ENCODE data around the gene AARS2. TPM values are rescaled to one million over a fixed set of nuclear protein-coding genes. Genes with fewer than 3 reads are reported as not detected.
"Not testable (repeated sequence)": the region's sequence is repeated elsewhere in the genome, so short reads cannot be mapped to it uniquely, and the experiment has no call there.

The AARS2 gene
- total and polyA plus RNA-seq, 4 donors = 1.9 to 9.6 (median 6.9) TPM

DNA sequence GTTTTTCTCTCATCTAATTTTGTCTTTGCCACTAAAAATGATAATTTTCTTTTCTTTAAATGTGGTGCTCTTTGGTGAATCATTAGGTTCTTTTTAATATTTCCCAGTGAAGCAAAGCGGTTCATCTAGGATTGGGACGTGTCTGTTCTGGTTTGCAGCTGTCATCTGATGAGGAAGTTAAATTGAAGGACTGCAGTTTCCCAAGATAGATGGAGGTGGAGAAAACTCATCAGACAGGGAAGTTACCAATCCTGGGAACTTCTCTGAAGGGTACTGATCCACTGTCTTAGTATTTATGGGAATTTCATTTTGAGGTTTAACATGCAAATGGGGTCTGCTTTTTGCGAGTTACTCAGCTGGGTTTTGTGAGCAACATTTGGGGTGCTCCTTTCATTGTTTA is 2.4 kb upstream of the AARS2 start:
- H3K27me3 ChIP-seq (ENCODE audit: control insufficient read depth in 4 of 4, insufficient read depth in 4 of 4, low read length in 3 of 4) = no peaks in the 10 kb centered on the region
- WGBS = 86% methylated on average over 3 of the region's 3 CpGs
- DNase-seq (ENCODE audit: low spot score) = no peak
- no peak overlapping the region for H3K27ac ChIP-seq (ENCODE audit: low read depth in 1 of 2, low read length in 2 of 2)
- H3K36me3 ChIP-seq (ENCODE audit: control insufficient read depth in 4 of 4, insufficient read depth in 3 of 4, low read depth in 1 of 4, low read length in 3 of 4) = peaks cover 4 to 9% (median 7%) of the 10 kb centered on the region in 4 donors
- TF ChIP-seq RAD21 (IDR thresholded peaks at IDR 0.05) (no peak), FOXA2 (IDR thresholded peaks at IDR 0.05) (no peak), HNF4G (IDR thresholded peaks at IDR 0.05) (no peak), REST (IDR thresholded peaks at IDR 0.05) (no peak), ZBTB33 (IDR thresholded peaks at IDR 0.05) (no peak), YY1 (IDR thresholded peaks at IDR 0.05) (no peak), FOXA1 (IDR thresholded peaks at IDR 0.05) (no peak), JUND (IDR thresholded peaks at IDR 0.05) (no peak), RXRA (IDR thresholded peaks at IDR 0.05) (no peak), NR2F2 (IDR thresholded peaks at IDR 0.05) (no peak), ATF3 (IDR thresholded peaks at IDR 0.05) (no peak), HNF4A (conservative IDR thresholded peaks at IDR 0.05) (no peak), GABPA (IDR thresholded peaks at IDR 0.05 in 1 of 2, conservative IDR thresholded peaks at IDR 0.05 in 1 of 2) (no peak)
- TF ChIP-seq, protein P1, sequence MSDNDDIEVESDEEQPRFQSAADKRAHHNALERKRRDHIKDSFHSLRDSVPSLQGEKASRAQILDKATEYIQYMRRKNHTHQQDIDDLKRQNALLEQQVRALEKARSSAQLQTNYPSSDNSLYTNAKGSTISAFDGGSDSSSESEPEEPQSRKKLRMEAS (IDR thresholded peaks at IDR 0.05) = no peak
- H3K4me3 ChIP-seq (ENCODE audit: low read depth in 1 of 3, low read length in 3 of 3) = no peak overlapping the region
- H3K4me1 ChIP-seq (ENCODE audit: control insufficient read depth in 4 of 4, insufficient read depth in 4 of 4, low read length in 3 of 4) = peaks cover 4 to 16% (median 8%) of the 10 kb centered on the region in 4 donors
- H3K9me3 ChIP-seq (ENCODE audit: control insufficient read depth in 4 of 4, low read length in 3 of 4) = no peaks in the 10 kb centered on the region
- no peak overlapping the region for H3K9ac ChIP-seq (ENCODE audit: low read depth in 1 of 2, low read length in 2 of 2)

GRCh38 chr6:44314657-44315056 is 1.5 kb upstream of the AARS2 start:
- Histone ChIP-seq H3K4me1 (ENCODE audit: control insufficient read depth in 4 of 4, insufficient read depth in 4 of 4, low read length in 3 of 4) (peaks cover 4 to 16% (median 8%) of the 10 kb centered on the region in 4 donors), H3K36me3 (ENCODE audit: control insufficient read depth in 4 of 4, insufficient read depth in 3 of 4, low read depth in 1 of 4, low read length in 3 of 4) (peaks cover 9 to 17% (median 13%) of the 10 kb centered on the region in 4 donors)
- H3K27me3 ChIP-seq (ENCODE audit: control insufficient read depth in 4 of 4, insufficient read depth in 4 of 4, low read length in 3 of 4); DNase-seq (ENCODE audit: low spot score); H3K27ac ChIP-seq (ENCODE audit: low read depth in 1 of 2, low read length in 2 of 2); H3K4me3 ChIP-seq (ENCODE audit: low read depth in 1 of 3, low read length in 3 of 3); H3K9ac ChIP-seq (ENCODE audit: low read depth in 1 of 2, low read length in 2 of 2); H3K9me3 ChIP-seq (ENCODE audit: control insufficient read depth in 4 of 4, low read length in 3 of 4): not testable (repeated sequence)
- WGBS = 96% methylated on average over 8 of the region's 8 CpGs
